Endothelial cell of umbilical vein (primary cell): ENCODE results near the gene VPS45. TPM values are rescaled to one million over a fixed set of nuclear protein-coding genes. Genes with fewer than 3 reads are reported as not detected.

Experiments used
- BruUV-seq: library from RNA; stranded (reverse); fragments of 400-500 nt; replicated peaks from 2 replicates; lab custom pipeline; 2021; lab: Mats Ljungman, UMichigan
- CTCF ChIA-PET: fragments of 300-600, 350-600 bp; sonication (Branson Sonifier 250); formaldehyde crosslinking; loops from one replicate; lab custom pipeline; 2021; ENCODE audit warnings: antibody characterized with exemption, inconsistent platforms; lab: Charles Lee
- POLR2A ChIA-PET: fragments of 300-600, 350-600 bp; sonication (Branson Sonifier 250); formaldehyde crosslinking; loops from one replicate; lab custom pipeline; 2021; ENCODE audit warnings: antibody characterized with exemption, inconsistent platforms; lab: Charles Lee
- DNase-seq: peaks from one replicate; pipeline ENCODE4 v3.0.0-alpha.2; 2011; ENCODE audit warnings: low read depth, low spot score
- FAIRE-seq: peaks from 2 replicates; lab custom pipeline; 2011; peaks lifted over from hg19 to GRCh38; lab: Jason Lieb, UNC
- H2AFZ ChIP-seq: 2 replicates; pipeline ENCODE4 v1.6.0; 2012; ENCODE audit warnings: low read depth, low read length, control low read depth, inconsistent platforms
- H3K27ac ChIP-seq: 2 replicates; pipeline ENCODE4 v1.5.1; 2011; ENCODE audit warnings: low read depth, mild to moderate bottlenecking, control low read depth, low read length, moderate library complexity; ENCODE audit not compliant: insufficient read depth
- H3K27me3 ChIP-seq, 2 experiments: 2 replicates each; pipeline versions ENCODE4 v1.6.0 to v1.6.1; 2011; ENCODE audit warnings: low read length in 2 of 2, mixed read lengths in 1 of 2; ENCODE audit not compliant: control insufficient read depth in 2 of 2, insufficient read depth in 2 of 2
- H3K36me3 ChIP-seq, 2 experiments: 2 replicates in 1 of 2; 3 replicates in 1 of 2; pipeline ENCODE4 v1.5.1; 2011; ENCODE audit warnings: low read length in 2 of 2, mild to moderate bottlenecking in 1 of 2, moderate library complexity in 1 of 2; ENCODE audit not compliant: control insufficient read depth in 2 of 2, insufficient read depth in 2 of 2; ENCODE audit errors: extremely low read depth in 1 of 2
- H3K4me1 ChIP-seq: 3 replicates; pipeline ENCODE4 v1.5.1; 2011; ENCODE audit warnings: mild to moderate bottlenecking, low read length; ENCODE audit not compliant: control insufficient read depth, insufficient read depth; ENCODE audit errors: extremely low read depth
- H3K4me2 ChIP-seq: 2 replicates; pipeline ENCODE4 v1.6.1; 2011; ENCODE audit warnings: low read length, control low read depth, mixed read lengths; ENCODE audit not compliant: insufficient read depth
- H3K4me3 ChIP-seq, 3 experiments: fragments of 200-600 bp in 1 of 3; sonication (generic), shearing (Covaris generic) in 1 of 3; replicated peaks in 1 of 3; 2 replicates each; pipeline ENCODE4 v1.5.1; 2011 to 2016; ENCODE audit warnings: control low read depth in 3 of 3, low read length in 3 of 3, mild to moderate bottlenecking in 2 of 3, inconsistent platforms in 1 of 3, low read depth in 1 of 3, moderate library complexity in 1 of 3; ENCODE audit not compliant: insufficient read depth in 1 of 3
- H3K79me2 ChIP-seq: 2 replicates; pipeline ENCODE4 v1.6.0; 2012; ENCODE audit warnings: low read length, inconsistent platforms; ENCODE audit not compliant: control insufficient read depth, insufficient read depth
- H3K9ac ChIP-seq: replicated peaks from 2 replicates; pipeline ENCODE3; 2011; ENCODE audit warnings: low read length, control low read depth; ENCODE audit not compliant: insufficient read depth; ENCODE audit errors: extremely low read depth
- H3K9me1 ChIP-seq: replicated peaks from 3 replicates; pipeline ENCODE4 v1.6.0; 2011; ENCODE audit warnings: mild to moderate bottlenecking, low read length; ENCODE audit not compliant: control insufficient read depth, insufficient read depth; ENCODE audit errors: extremely low read depth
- H3K9me3 ChIP-seq: replicated peaks from 2 replicates; pipeline ENCODE4 v1.5.1; 2012; ENCODE audit warnings: low read length, inconsistent platforms; ENCODE audit not compliant: control insufficient read depth, insufficient read depth
- H4K20me1 ChIP-seq: replicated peaks from 2 replicates; pipeline ENCODE3; 2011; ENCODE audit warnings: mild to moderate bottlenecking, low read length; ENCODE audit not compliant: control insufficient read depth, insufficient read depth; ENCODE audit errors: extremely low read depth
- CTCF ChIP-seq, 2 donors: IDR thresholded peaks; 1 replicate in 1 of 2; 2 replicates in 1 of 2; pipeline ENCODE4 v1.5.1; 2011; ENCODE audit warnings: low read length in 2 of 2, mild to moderate bottlenecking in 2 of 2, moderate library complexity in 2 of 2, control low read depth in 1 of 2, inconsistent platforms in 1 of 2, low read depth in 1 of 2; ENCODE audit not compliant: insufficient read depth in 1 of 2; ENCODE audit errors: extremely low read depth in 1 of 2
- EZH2 ChIP-seq: IDR thresholded peaks from 2 replicates; pipeline ENCODE4 v1.6.1; 2012; ENCODE audit warnings: borderline replicate concordance, low read depth, mild to moderate bottlenecking, moderate library complexity, low read length, inconsistent platforms; ENCODE audit not compliant: severe bottlenecking
- FOS ChIP-seq: IDR thresholded peaks from 2 replicates; pipeline ENCODE4 v1.6.1; 2011; ENCODE audit warnings: mild to moderate bottlenecking, low read length, moderate library complexity, borderline replicate concordance; ENCODE audit not compliant: insufficient read depth
- GATA2 ChIP-seq: IDR thresholded peaks from 2 replicates; pipeline ENCODE4 v1.7.0; 2011; ENCODE audit warnings: low read depth, mild to moderate bottlenecking, moderate library complexity, mixed read lengths, low read length; ENCODE audit not compliant: insufficient read length, insufficient read depth
- JUN ChIP-seq: IDR thresholded peaks from 2 replicates; pipeline ENCODE4 v1.6.1; 2011; ENCODE audit warnings: borderline replicate concordance, low read depth; ENCODE audit not compliant: insufficient read length, insufficient read depth
- MAX ChIP-seq: IDR thresholded peaks from 2 replicates; pipeline ENCODE4 v1.6.1; 2011; ENCODE audit not compliant: insufficient read depth, insufficient read length
- MYC ChIP-seq: IDR thresholded peaks from one replicate; pipeline ENCODE4 v1.6.1; 2011; ENCODE audit warnings: mild to moderate bottlenecking, low read depth, low read length
- POLR2A ChIP-seq: IDR thresholded peaks from 2 replicates; pipeline ENCODE4 v1.6.1; 2012; ENCODE audit warnings: low read depth, mild to moderate bottlenecking, control low read depth, low read length
- POLR2AphosphoS5 ChIP-seq: IDR thresholded peaks from 2 replicates; pipeline ENCODE4 v1.6.1; 2012; ENCODE audit warnings: low read depth, mild to moderate bottlenecking, control low read depth, low read length, moderate library complexity; ENCODE audit not compliant: insufficient read depth
- dilution Hi-C: fragments of 300-500 bp; cut with MboI; formaldehyde crosslinking; loops from one replicate; pipeline ENCODE4 v1.15.0; 2019; ENCODE audit warnings: low sequenced_read_pairs; ENCODE audit not compliant: extremely low pct_ligation_motif_present
- intact Hi-C: fragments of 100-400 bp; cut with micrococcal nuclease; formaldehyde crosslinking; loops from one replicate; pipeline ENCODE4 v1.10.0; 2022
- polyA plus RNA-seq, 4 experiments: library from polyadenylated mRNA; depleted of rRNA in 3 of 4; stranded (reverse) in 3 of 4; unstranded in 1 of 4; fragments of >200 nt; gene quantifications; 2 replicates each; pipeline versions ENCODE4 v1.2.1 to v1.2.3, GENCODE V29; 2011 to 2012; ENCODE audit warnings: missing spikeins in 1 of 4
- total RNA-seq: library from RNA; stranded (reverse); gene quantifications from 2 replicates; pipeline ENCODE4 v1.2.3, GENCODE V29; 2021

Gene VPS45
- total and polyA plus RNA-seq, 2 donors (not counting 3 experiments of a cell fraction or from before 2014, with no cell fraction given), result 24.8 to 43.7 TPM

GRCh38 chr1:150022357-150022756 lies 45.2 kb upstream of the VPS45 start:
- intact Hi-C loops, result no loop called here
- POLR2A ChIA-PET, result no interaction called here

More at GRCh38 chr1:150022357-150022756, 45.2 kb upstream of the VPS45 start:
- H4K20me1 ChIP-seq, result no peaks in the 10 kb centered on the region
- H3K79me2 ChIP-seq, result no peaks in the 10 kb centered on the region
- no peak overlapping the region for H3K4me2 ChIP-seq
- no peak overlapping the region for H2AFZ ChIP-seq
- no peak overlapping the region for H3K9ac ChIP-seq
- FAIRE-seq, result no peak
- no TSS peak for BruUV-seq
- no peak overlapping the region for H3K4me3 ChIP-seq
- CTCF ChIA-PET, result interaction anchor here (0.6 kb wide), 1 partner anchor 48 kb away, joined by 3 read pairs; no protein-coding TSS in a partner anchor
- no peak for TF ChIP-seq GATA2
- no peak for TF ChIP-seq CTCF (IDR thresholded peaks at IDR 0.05; ENCODE audit: extremely low read depth in 1 of 2, insufficient read depth in 1 of 2, low read depth in 1 of 2, low read length in 2 of 2)
- TF ChIP-seq POLR2A, result no peak
- TF ChIP-seq POLR2AphosphoS5, result no peak
- TF ChIP-seq MYC, result no peak
- no peak for TF ChIP-seq MAX
- no peak for TF ChIP-seq JUN
- TF ChIP-seq EZH2, result no peak
- no peak for TF ChIP-seq FOS
- H3K9me3 ChIP-seq, result no peaks in the 10 kb centered on the region
- no peak overlapping the region for H3K27ac ChIP-seq
- no peaks in the 10 kb centered on the region for H3K27me3 ChIP-seq
- DNase-seq, result no peak
- H3K4me1 ChIP-seq, result peaks cover 8% of the 10 kb centered on the region
- no peaks in the 10 kb centered on the region for H3K9me1 ChIP-seq
- dilution Hi-C loops, result no loop called here
- H3K36me3 ChIP-seq, result no peaks in the 10 kb centered on the region
